HG02938 (cell line): Measurements from ENCODE around the gene MYO16.
A peak's percentile ranks its signal among the peaks of the same experiment; 100 is the strongest.

ENCODE experiments used
- ATAC-seq: cut with Tn5 transposase; IDR thresholded peaks from one replicate; pipeline ENCODE4 v1.9.1; 2021; ENCODE audit warnings: mild to moderate bottlenecking, moderate library complexity; ENCODE audit not compliant: unreplicated experiment

Gene MYO16

GRCh38 chr13:109145631-109146030 is 516.2 kb downstream of the MYO16 start:
- ATAC-seq, result peak; percentile 88

- ATAC-seq, result no peak
Measured at GRCh38 chr13:109146393-109146792, 517.0 kb downstream of the MYO16 start.

- no peak for ATAC-seq
Measured at GRCh38 chr13:109146912-109147647, 517.7 kb downstream of the MYO16 start.

- ATAC-seq, result no peak
Measured at GRCh38 chr13:109148243-109148642, 518.8 kb downstream of the MYO16 start.

- ATAC-seq, result no peak
Measured at GRCh38 chr13:109150696-109151095, 521.3 kb downstream of the MYO16 start.

GRCh38 chr13:109151255-109151654 is 521.8 kb downstream of the MYO16 start:
- ATAC-seq, result no peak

GRCh38 chr13:109151696-109152095 is 522.3 kb downstream of the MYO16 start:
- no peak for ATAC-seq

- no peak for ATAC-seq
Measured at GRCh38 chr13:109152311-109152820, 523.0 kb downstream of the MYO16 start.

- ATAC-seq, result no peak
Measured at GRCh38 chr13:109152941-109153340, 523.5 kb downstream of the MYO16 start.

- ATAC-seq, result no peak
Measured at GRCh38 chr13:109154146-109154545, 524.7 kb downstream of the MYO16 start.

GRCh38 chr13:109154546-109154945 is 525.1 kb downstream of the MYO16 start:
- ATAC-seq, result no peak

- ATAC-seq, result no peak
Measured at GRCh38 chr13:109154966-109155761, 525.8 kb downstream of the MYO16 start.

- no peak for ATAC-seq
Measured at GRCh38 chr13:109156181-109156935, 526.9 kb downstream of the MYO16 start.

GRCh38 chr13:109157275-109157674 is 527.9 kb downstream of the MYO16 start:
- ATAC-seq, result no peak

- no peak for ATAC-seq
Measured at GRCh38 chr13:109158383-109158782, 529.0 kb downstream of the MYO16 start.

GRCh38 chr13:109159650-109160309 is 530.4 kb downstream of the MYO16 start:
- no peak for ATAC-seq

GRCh38 chr13:109160357-109160756 is 530.9 kb downstream of the MYO16 start:
- ATAC-seq, result peak; percentile 35

GRCh38 chr13:109160887-109161669 is 531.7 kb downstream of the MYO16 start:
- peak; percentile 25 for ATAC-seq

- peak; percentile 87 for ATAC-seq
Measured at GRCh38 chr13:109162248-109163036, 533.0 kb downstream of the MYO16 start.
